HEK293 (cell line): ENCODE measurements around the gene BTRC.

Source experiments
- CTCF ChIA-PET: fragments of 350-600 bp; formaldehyde crosslinking; extraction: SDS; loops from one replicate; lab custom pipeline; 2021; ENCODE audit warnings: antibody characterized with exemption; lab: Yijun Ruan, JAX
- POLR2A ChIA-PET: fragments of 300-600 bp; formaldehyde crosslinking; extraction: SDS; loops from one replicate; lab custom pipeline; 2020; ENCODE audit warnings: antibody characterized with exemption, inconsistent platforms; lab: Yijun Ruan, JAX
- H3K27ac ChIP-seq: fragments of 200-500 bp; sonication (Bioruptor generic); 2 replicates; pipeline ENCODE4 v1.5.1; 2014; ENCODE audit warnings: low read depth, low read length, control low read depth, inconsistent platforms; ENCODE audit errors: extremely low read depth
- H3K36me3 ChIP-seq, 2 experiments: fragments of 200-500 bp in 1 of 2; sonication (Bioruptor generic) in 1 of 2; 1 replicate in 1 of 2; 2 replicates in 1 of 2; pipeline ENCODE4 v1.5.1; 2014 to 2017; ENCODE audit warnings: inconsistent platforms in 2 of 2, low read length in 2 of 2; ENCODE audit not compliant: control insufficient read depth in 2 of 2, insufficient read depth in 1 of 2
- H3K4me1 ChIP-seq: fragments of 200-500 bp; sonication (Bioruptor generic); 2 replicates; pipeline ENCODE4 v1.5.1; 2014; ENCODE audit warnings: mild to moderate bottlenecking, low read length, inconsistent platforms; ENCODE audit not compliant: control insufficient read depth, insufficient read depth
- H3K4me3 ChIP-seq: 2 replicates; pipeline ENCODE4 v1.5.1; 2011; ENCODE audit warnings: low read depth, mild to moderate bottlenecking, control low read depth, low read length, moderate library complexity
- H3K9me3 ChIP-seq: fragments of 200-500 bp; sonication (Bioruptor generic); 2 replicates; pipeline ENCODE4 v1.5.1; 2014; ENCODE audit warnings: low read depth, low read length, inconsistent platforms; ENCODE audit not compliant: control insufficient read depth, insufficient read depth
- GLIS1 ChIP-seq: fragments of 450-650 bp; formaldehyde crosslinking; IDR thresholded peaks from 2 replicates; pipeline ENCODE4 v1.5.1; 2016; ENCODE audit warnings: missing biosample characterization, missing genetic modification characterization
- KLF1 ChIP-seq: fragments of 450-650 bp; formaldehyde crosslinking; IDR thresholded peaks from 2 replicates; pipeline ENCODE4 v1.5.1; 2016; ENCODE audit warnings: missing biosample characterization, missing genetic modification characterization
- MEIS1 ChIP-seq: sonication (generic); formaldehyde crosslinking; IDR thresholded peaks from 2 replicates; pipeline ENCODE4 v1.8.1; 2022; ENCODE audit warnings: missing genetic modification reagents, mild to moderate bottlenecking, borderline replicate concordance
- MZF1 ChIP-seq: fragments of 450-650 bp; formaldehyde crosslinking; IDR thresholded peaks from 2 replicates; pipeline ENCODE4 v1.5.1; 2017; ENCODE audit warnings: missing biosample characterization, missing genetic modification characterization, borderline replicate concordance
- PRDM4 ChIP-seq: fragments of 450-650 bp; formaldehyde crosslinking; IDR thresholded peaks from 2 replicates; pipeline ENCODE4 v1.5.1; 2017; ENCODE audit warnings: missing biosample characterization, missing genetic modification characterization
- REST ChIP-seq: fragments of 450-650 bp; formaldehyde crosslinking; IDR thresholded peaks from 2 replicates; pipeline ENCODE4 v1.5.1; 2016; ENCODE audit warnings: missing biosample characterization, missing genetic modification characterization
- TRIM28 ChIP-seq: IDR thresholded peaks from 2 replicates; pipeline ENCODE4 v1.6.1; 2011; ENCODE audit warnings: low read length, control low read depth, borderline replicate concordance
- ZBTB17 ChIP-seq: fragments of 450-650 bp; formaldehyde crosslinking; IDR thresholded peaks from 2 replicates; pipeline ENCODE4 v1.5.1; 2016; ENCODE audit warnings: missing biosample characterization, missing genetic modification characterization
- ZFP37 ChIP-seq: fragments of 450-650 bp; formaldehyde crosslinking; IDR thresholded peaks from 2 replicates; pipeline ENCODE4 v1.5.1; 2016; ENCODE audit warnings: missing biosample characterization, missing genetic modification characterization
- ZNF121 ChIP-seq: fragments of 450-650 bp; formaldehyde crosslinking; IDR thresholded peaks from 2 replicates; pipeline ENCODE4 v1.5.1; 2016; ENCODE audit warnings: missing biosample characterization, missing genetic modification characterization
- ZNF175 ChIP-seq: fragments of 450-650 bp; formaldehyde crosslinking; IDR thresholded peaks from 2 replicates; pipeline ENCODE4 v1.5.1; 2016; ENCODE audit warnings: missing biosample characterization, missing genetic modification characterization
- ZNF202 ChIP-seq: fragments of 450-650 bp; formaldehyde crosslinking; IDR thresholded peaks from 2 replicates; pipeline ENCODE4 v1.5.1; 2016; ENCODE audit warnings: missing biosample characterization, missing genetic modification characterization, borderline replicate concordance
- ZNF221 ChIP-seq: fragments of 450-650 bp; formaldehyde crosslinking; IDR thresholded peaks from 2 replicates; pipeline ENCODE4 v1.5.1; 2017; ENCODE audit warnings: missing biosample characterization, missing genetic modification characterization, borderline replicate concordance
- ZNF24 ChIP-seq: fragments of 450-650 bp; formaldehyde crosslinking; IDR thresholded peaks from 2 replicates; pipeline ENCODE4 v1.5.1; 2016; ENCODE audit warnings: missing biosample characterization, missing genetic modification characterization
- ZNF341 ChIP-seq: fragments of 450-650 bp; formaldehyde crosslinking; IDR thresholded peaks from 2 replicates; pipeline ENCODE4; 2016; ENCODE audit warnings: low read depth, missing biosample characterization, missing genetic modification characterization
- ZNF362 ChIP-seq: fragments of 450-650 bp; formaldehyde crosslinking; IDR thresholded peaks from 2 replicates; pipeline ENCODE4 v1.5.1; 2016; ENCODE audit warnings: missing biosample characterization, missing genetic modification characterization
- ZNF449 ChIP-seq: fragments of 450-650 bp; formaldehyde crosslinking; IDR thresholded peaks from 2 replicates; pipeline ENCODE4 v1.5.1; 2017; ENCODE audit warnings: missing biosample characterization, mild to moderate bottlenecking, missing genetic modification characterization, moderate library complexity
- ZNF561 ChIP-seq: fragments of 450-650 bp; IDR thresholded peaks from 2 replicates; pipeline ENCODE4 v1.5.1; 2018; ENCODE audit warnings: missing biosample characterization, missing genetic modification characterization, borderline replicate concordance
- ZNF629 ChIP-seq: fragments of 450-650 bp; formaldehyde crosslinking; IDR thresholded peaks from 2 replicates; pipeline ENCODE4 v1.5.1; 2017; ENCODE audit warnings: missing biosample characterization, missing genetic modification characterization
- ZNF692 ChIP-seq: fragments of 450-650 bp; formaldehyde crosslinking; IDR thresholded peaks from 2 replicates; pipeline ENCODE4 v1.5.1; 2016; ENCODE audit warnings: missing biosample characterization, missing genetic modification characterization
- ZNF707 ChIP-seq: fragments of 450-650 bp; formaldehyde crosslinking; IDR thresholded peaks from 2 replicates; pipeline ENCODE4 v1.5.1; 2016; ENCODE audit warnings: missing biosample characterization, missing genetic modification characterization
- ZNF837 ChIP-seq: fragments of 450-650 bp; formaldehyde crosslinking; IDR thresholded peaks from 2 replicates; pipeline ENCODE4 v1.5.1; 2016; ENCODE audit warnings: missing biosample characterization, missing genetic modification characterization
- ZSCAN30 ChIP-seq: fragments of 450-650 bp; IDR thresholded peaks from 2 replicates; pipeline ENCODE4 v1.5.1; 2018; ENCODE audit warnings: missing biosample characterization, mild to moderate bottlenecking, missing genetic modification characterization, moderate library complexity

BTRC gene

GRCh38 chr10:101575580-101576210, 221.7 kb downstream of the BTRC start:
- POLR2A ChIA-PET = interaction anchor here (0.6 to 1.1 kb wide), 4 partner anchors 12 to 1019 kb away, joined by 3 to 9 read pairs (median 4); partner anchors contain the start of genes DPCD and POLL
- CTCF ChIA-PET = interaction anchor here (0.6 to 1.6 kb wide), 2 partner anchors 205 to 367 kb away, joined by 5 read pairs; no protein-coding TSS in a partner anchor
- Histone ChIP-seq H3K9me3 (0 out of 2 replicates have a peak, but pooled peaks cover 2% of the 10 kb centered on the region), H3K27ac (no peak overlapping the region), H3K4me1 (peaks cover 1% of the 10 kb centered on the region), H3K4me3 (no peak overlapping the region), H3K36me3 (peaks cover 0 to 29% of the 10 kb centered on the region in 2 experiments; a peak in 1 of 3 replicates)
- TF ChIP-seq ZNF175 (tag by site-specific recombination) (no peak), PRDM4 (tag by site-specific recombination) (no peak), ZNF449 (tag by site-specific recombination) (0 out of 2 replicates have a peak, but pooled peaks have one; percentile 27)

GRCh38 chr10:101576211-101576863, 222.4 kb downstream of the BTRC start:
- ChIA-PET POLR2A (interaction anchor here (0.5 to 1.1 kb wide), 5 partner anchors 11 to 1018 kb away, joined by 3 to 9 read pairs (median 4); partner anchors contain the start of genes DPCD and POLL), CTCF (interaction anchor here (0.6 to 1.6 kb wide), 3 partner anchors 16 to 368 kb away, joined by 4 to 5 read pairs (median 5); no protein-coding TSS in a partner anchor)
- Histone ChIP-seq H3K27ac (no peak overlapping the region), H3K4me1 (no peaks in the 10 kb centered on the region), H3K4me3 (no peak overlapping the region), H3K9me3 (0 out of 2 replicates have a peak, but pooled peaks cover 2% of the 10 kb centered on the region), H3K36me3 (peaks cover 0 to 35% of the 10 kb centered on the region in 2 experiments; a peak in 1 of 3 replicates)
- TF ChIP-seq ZNF221 (no peak), ZNF692 (tag by site-specific recombination) (peak; percentile 90), ZNF202 (tag by site-specific recombination) (no peak), ZNF362 (tag by site-specific recombination) (0 out of 2 replicates have a peak, but pooled peaks have one; percentile 72), MEIS1 (CRISPR knock-in tag) (no peak), ZNF837 (tag by site-specific recombination) (no peak), KLF1 (tag by site-specific recombination) (peak; percentile 60), MZF1 (tag by site-specific recombination) (no peak), ZNF629 (tag by site-specific recombination) (no peak), REST (tag by site-specific recombination) (no peak), TRIM28 (no peak), ZNF121 (tag by site-specific recombination) (no peak), ZNF24 (tag by site-specific recombination) (no peak), ZNF561 (no peak), ZNF707 (tag by site-specific recombination) (no peak), ZFP37 (tag by site-specific recombination) (no peak), ZBTB17 (tag by site-specific recombination) (peak; percentile 63), ZSCAN30 (tag by site-specific recombination) (no peak), GLIS1 (tag by site-specific recombination) (peak; percentile 27; the same call in 1 of the 2 replicates), ZNF341 (tag by site-specific recombination) (no peak)
